ENCODE measurements around the gene SPSB4. TPM values are rescaled to one million over a fixed set of nuclear protein-coding genes. Genes with fewer than 3 reads are reported as not detected.

The SPSB4 gene
- total and polyA plus RNA-seq, 10 of the 15 experiments (the other 5 are each of a cell fraction or from before 2014, with no cell fraction given) = not detected

GRCh38 chr3:141063831-141064230 is 12.7 kb downstream of the SPSB4 start:
- H3K79me2 ChIP-seq (ENCODE audit: control insufficient read depth, insufficient read depth, low read length) = no peaks in the 10 kb centered on the region
- ATAC-seq (no peak), DNase-seq (ENCODE audit: low read depth, low spot score) (no peak), FAIRE-seq (no peak)
- H3K36me3 ChIP-seq (ENCODE audit: control insufficient read depth in 2 of 2, insufficient read depth in 2 of 2, low read length in 1 of 2) = no peaks in the 10 kb centered on the region
- ChIA-PET RAD21 (ENCODE audit: unreplicated experiment) (no interaction called here), CTCF (no interaction called here), SMC1A (ENCODE audit: uncharacterized antibody, unreplicated experiment) (no interaction called here), POLR2A (no interaction called here)
- intact Hi-C loops (cut with micrococcal nuclease; ENCODE audit: unreplicated experiment) = no loop called here
- H3K27ac ChIP-seq (ENCODE audit: control insufficient read depth, insufficient read depth) = no peak overlapping the region
- TF ChIP-seq EGR1 (IDR thresholded peaks at IDR 0.05; ENCODE audit: borderline replicate concordance in 1 of 2, low read depth in 2 of 2, low read length in 2 of 2) = no peak
- no peak for TF ChIP-seq SMAD1 (IDR thresholded peaks at IDR 0.05; ENCODE audit: low read depth, partially characterized antibody)
- TF ChIP-seq MAX (IDR thresholded peaks at IDR 0.05; ENCODE audit: low read depth, low read length) = no peak
- no peak for TF ChIP-seq JUND (IDR thresholded peaks at IDR 0.05; ENCODE audit: low read depth, low read length)
- TF ChIP-seq ZNF622 (IDR thresholded peaks at IDR 0.05) = no peak
- no peak for TF ChIP-seq RAD51 (IDR thresholded peaks at IDR 0.05)
- TF ChIP-seq MXI1 (IDR thresholded peaks at IDR 0.05; ENCODE audit: low read depth, low read length) = no peak
- no peak for TF ChIP-seq PAX8 (IDR thresholded peaks at IDR 0.05)
- no peak for TF ChIP-seq NFIC (IDR thresholded peaks at IDR 0.05; ENCODE audit: low read depth, low read length)
- no peak for TF ChIP-seq POLR2AphosphoS5 (IDR thresholded peaks at IDR 0.05; ENCODE audit: low read length)
- TF ChIP-seq KLF5 (IDR thresholded peaks at IDR 0.05; ENCODE audit: partially characterized antibody) = no peak
- no peak for TF ChIP-seq SUZ12 (IDR thresholded peaks at IDR 0.05; ENCODE audit: unreplicated experiment)
- no peak for TF ChIP-seq CREB1 (IDR thresholded peaks at IDR 0.05; ENCODE audit: low read depth)
- TF ChIP-seq E4F1 (IDR thresholded peaks at IDR 0.05; ENCODE audit: borderline replicate concordance, partially characterized antibody) = no peak
- TF ChIP-seq, protein P1, sequence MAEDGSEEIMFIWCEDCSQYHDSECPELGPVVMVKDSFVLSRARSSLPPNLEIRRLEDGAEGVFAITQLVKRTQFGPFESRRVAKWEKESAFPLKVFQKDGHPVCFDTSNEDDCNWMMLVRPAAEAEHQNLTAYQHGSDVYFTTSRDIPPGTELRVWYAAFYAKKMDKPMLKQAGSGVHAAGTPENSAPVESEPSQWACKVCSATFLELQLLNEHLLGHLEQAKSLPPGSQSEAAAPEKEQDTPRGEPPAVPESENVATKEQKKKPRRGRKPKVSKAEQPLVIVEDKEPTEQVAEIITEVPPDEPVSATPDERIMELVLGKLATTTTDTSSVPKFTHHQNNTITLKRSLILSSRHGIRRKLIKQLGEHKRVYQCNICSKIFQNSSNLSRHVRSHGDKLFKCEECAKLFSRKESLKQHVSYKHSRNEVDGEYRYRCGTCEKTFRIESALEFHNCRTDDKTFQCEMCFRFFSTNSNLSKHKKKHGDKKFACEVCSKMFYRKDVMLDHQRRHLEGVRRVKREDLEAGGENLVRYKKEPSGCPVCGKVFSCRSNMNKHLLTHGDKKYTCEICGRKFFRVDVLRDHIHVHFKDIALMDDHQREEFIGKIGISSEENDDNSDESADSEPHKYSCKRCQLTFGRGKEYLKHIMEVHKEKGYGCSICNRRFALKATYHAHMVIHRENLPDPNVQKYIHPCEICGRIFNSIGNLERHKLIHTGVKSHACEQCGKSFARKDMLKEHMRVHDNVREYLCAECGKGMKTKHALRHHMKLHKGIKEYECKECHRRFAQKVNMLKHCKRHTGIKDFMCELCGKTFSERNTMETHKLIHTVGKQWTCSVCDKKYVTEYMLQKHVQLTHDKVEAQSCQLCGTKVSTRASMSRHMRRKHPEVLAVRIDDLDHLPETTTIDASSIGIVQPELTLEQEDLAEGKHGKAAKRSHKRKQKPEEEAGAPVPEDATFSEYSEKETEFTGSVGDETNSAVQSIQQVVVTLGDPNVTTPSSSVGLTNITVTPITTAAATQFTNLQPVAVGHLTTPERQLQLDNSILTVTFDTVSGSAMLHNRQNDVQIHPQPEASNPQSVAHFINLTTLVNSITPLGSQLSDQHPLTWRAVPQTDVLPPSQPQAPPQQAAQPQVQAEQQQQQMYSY (CRISPR knock-in tag; IDR thresholded peaks at IDR 0.05) = no peak
- TF ChIP-seq JUNB (IDR thresholded peaks at IDR 0.05) = no peak
- TF ChIP-seq NR2C1 (IDR thresholded peaks at IDR 0.05) = no peak
- TF ChIP-seq TARDBP (IDR thresholded peaks at IDR 0.05; ENCODE audit: borderline replicate concordance) = no peak
- no peak overlapping the region for H3K4me3 ChIP-seq
- 7% methylated on average over 1 of the region's 1 CpG for WGBS (ENCODE audit: insufficient coverage, insufficient replicate concordance, low lambda C conversion rate, missing lambda C conversion rate)
- no peak overlapping the region for H3K4me2 ChIP-seq (ENCODE audit: control insufficient read depth, insufficient read depth)
- no peak overlapping the region for H2AFZ ChIP-seq (ENCODE audit: control insufficient read depth, low read depth, low read length)
- H3K27me3 ChIP-seq (replicated peaks in 1 of 2; ENCODE audit: control insufficient read depth in 2 of 2, insufficient read depth in 2 of 2, low read length in 1 of 2) = no peaks in the 10 kb centered on the region; a peak in 3 of 4 replicates
- no peaks in the 10 kb centered on the region for H4K20me1 ChIP-seq (ENCODE audit: control insufficient read depth, insufficient read depth)
- in situ Hi-C loops (cut with MboI) = no loop called here
- H3K9ac ChIP-seq (ENCODE audit: control insufficient read depth, insufficient read depth, low read length) = no peak overlapping the region
- BruUV-seq (replicated peaks) = no TSS peak
- no peaks in the 10 kb centered on the region for H3K4me1 ChIP-seq (ENCODE audit: control insufficient read depth, insufficient read depth, low read length)
- no peaks in the 10 kb centered on the region for H3K9me3 ChIP-seq (replicated peaks; ENCODE audit: control insufficient read depth, insufficient read depth, low read length)

All from GM12878 (cell line).